ENCODE results near the gene DMXL2.
A peak's percentile ranks its signal among the peaks of the same experiment; 100 is the strongest.

The DMXL2 gene

DNA sequence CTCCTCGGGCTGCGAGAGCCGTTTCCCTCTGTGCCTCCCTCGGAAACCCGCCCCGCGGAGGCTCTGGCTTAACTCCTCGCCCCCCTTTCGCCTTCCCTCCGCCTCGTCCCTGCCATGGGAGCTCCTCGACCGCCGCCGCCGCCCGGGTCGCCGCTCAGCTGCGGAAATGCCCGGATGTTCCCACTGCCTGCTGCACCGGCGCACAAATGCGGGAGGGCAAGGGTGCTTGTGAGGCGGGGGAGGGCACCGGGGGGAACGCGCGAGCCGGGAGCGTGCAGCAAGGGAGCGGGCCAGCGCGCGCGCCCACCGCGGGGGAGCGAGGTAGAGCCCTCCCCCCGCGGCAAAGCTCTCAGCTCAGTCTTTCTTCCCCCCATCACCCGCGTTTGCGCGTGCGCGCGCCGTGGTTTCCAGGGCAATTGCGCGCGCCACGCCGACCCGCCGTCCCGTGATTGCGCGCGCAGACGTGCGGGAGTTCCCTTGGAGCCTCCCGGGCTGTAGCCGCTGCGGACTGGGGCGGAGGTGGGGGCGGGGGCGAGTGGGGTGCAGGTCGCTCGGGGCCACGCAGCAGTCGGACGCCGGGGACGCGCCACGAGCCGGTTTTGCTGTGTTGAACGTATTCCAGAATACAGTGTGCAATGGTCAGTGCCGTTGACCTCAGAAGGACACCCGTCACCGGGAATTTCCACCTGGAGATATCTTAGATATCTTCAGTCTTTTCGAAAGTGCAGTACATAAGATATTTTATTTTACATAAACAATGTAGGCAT, at the start of gene DMXL2:
Gene DMXL2 (minus strand): TSS at position 168 of the 767 bp plus-strand sequence. CDS start 226 bp downstream, outside the sequence.
- DNase-seq (ENCODE audit: extremely low spot score) = peak; percentile 79
- ChIA-PET POLR2A (no interaction called here), CTCF (interaction anchor here (0.9 to 3.6 kb wide), 5 partner anchors 9 to 154 kb away, joined by 3 to 18 read pairs (median 11); no protein-coding TSS in a partner anchor)
- TF ChIP-seq, protein P1, sequence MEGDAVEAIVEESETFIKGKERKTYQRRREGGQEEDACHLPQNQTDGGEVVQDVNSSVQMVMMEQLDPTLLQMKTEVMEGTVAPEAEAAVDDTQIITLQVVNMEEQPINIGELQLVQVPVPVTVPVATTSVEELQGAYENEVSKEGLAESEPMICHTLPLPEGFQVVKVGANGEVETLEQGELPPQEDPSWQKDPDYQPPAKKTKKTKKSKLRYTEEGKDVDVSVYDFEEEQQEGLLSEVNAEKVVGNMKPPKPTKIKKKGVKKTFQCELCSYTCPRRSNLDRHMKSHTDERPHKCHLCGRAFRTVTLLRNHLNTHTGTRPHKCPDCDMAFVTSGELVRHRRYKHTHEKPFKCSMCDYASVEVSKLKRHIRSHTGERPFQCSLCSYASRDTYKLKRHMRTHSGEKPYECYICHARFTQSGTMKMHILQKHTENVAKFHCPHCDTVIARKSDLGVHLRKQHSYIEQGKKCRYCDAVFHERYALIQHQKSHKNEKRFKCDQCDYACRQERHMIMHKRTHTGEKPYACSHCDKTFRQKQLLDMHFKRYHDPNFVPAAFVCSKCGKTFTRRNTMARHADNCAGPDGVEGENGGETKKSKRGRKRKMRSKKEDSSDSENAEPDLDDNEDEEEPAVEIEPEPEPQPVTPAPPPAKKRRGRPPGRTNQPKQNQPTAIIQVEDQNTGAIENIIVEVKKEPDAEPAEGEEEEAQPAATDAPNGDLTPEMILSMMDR (IDR thresholded peaks at IDR 0.05; ENCODE audit: control extremely low read depth, extremely low read depth, low read depth, missing control alignments) = no peak

GRCh38 chr15:51672155-51672687, 49.6 kb upstream of the DMXL2 start:
- TF ChIP-seq, protein P1 (IDR thresholded peaks at IDR 0.05; ENCODE audit: control extremely low read depth, extremely low read depth, low read depth, missing control alignments) = no peak
- ChIA-PET POLR2A (no interaction called here), CTCF (interaction anchor here (1.1 to 4.6 kb wide), 4 partner anchors 20 to 135 kb away, joined by 3 to 21 read pairs (median 6); no protein-coding TSS in a partner anchor)
- DNase-seq (ENCODE audit: extremely low spot score) = no peak

DNA sequence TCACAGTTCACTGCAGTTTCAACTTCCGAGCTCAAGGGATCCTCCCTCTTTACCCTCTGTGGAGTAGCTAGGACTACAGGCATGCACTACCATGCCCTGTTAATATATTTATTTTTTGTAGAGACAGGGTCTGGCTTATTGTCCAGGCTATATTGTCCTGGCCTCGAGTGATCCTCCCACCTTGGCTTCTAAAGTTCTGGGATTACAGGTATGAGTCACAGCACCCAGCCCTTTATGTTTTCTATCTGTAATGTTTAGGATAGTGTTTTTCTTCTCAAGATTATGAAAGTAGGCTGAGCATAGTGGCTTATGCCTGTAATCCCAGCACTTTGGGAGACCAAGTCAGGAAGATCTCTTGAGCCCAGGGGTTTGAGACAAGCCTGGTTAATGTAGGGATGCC, 46.8 kb upstream of the DMXL2 start:
- DNase-seq (ENCODE audit: extremely low spot score) = no peak
- ChIA-PET CTCF (interaction anchor here (2.5 to 4.6 kb wide), 2 partner anchors 19 to 107 kb away, joined by 10 to 21 read pairs; no protein-coding TSS in a partner anchor), POLR2A (no interaction called here)
- TF ChIP-seq, protein P1 (IDR thresholded peaks at IDR 0.05; ENCODE audit: control extremely low read depth, extremely low read depth, low read depth, missing control alignments) = no peak

- CTCF ChIA-PET = interaction anchor here (2.3 kb wide), 1 partner anchor 19 kb away, joined by 7 read pairs; no protein-coding TSS in a partner anchor
- DNase-seq (ENCODE audit: extremely low spot score) = no peak
- POLR2A ChIA-PET = no interaction called here
- TF ChIP-seq, protein P1 (IDR thresholded peaks at IDR 0.05; ENCODE audit: control extremely low read depth, extremely low read depth, low read depth, missing control alignments) = no peak
Measured at GRCh38 chr15:51668446-51668845, 45.9 kb upstream of the DMXL2 start.

DNA sequence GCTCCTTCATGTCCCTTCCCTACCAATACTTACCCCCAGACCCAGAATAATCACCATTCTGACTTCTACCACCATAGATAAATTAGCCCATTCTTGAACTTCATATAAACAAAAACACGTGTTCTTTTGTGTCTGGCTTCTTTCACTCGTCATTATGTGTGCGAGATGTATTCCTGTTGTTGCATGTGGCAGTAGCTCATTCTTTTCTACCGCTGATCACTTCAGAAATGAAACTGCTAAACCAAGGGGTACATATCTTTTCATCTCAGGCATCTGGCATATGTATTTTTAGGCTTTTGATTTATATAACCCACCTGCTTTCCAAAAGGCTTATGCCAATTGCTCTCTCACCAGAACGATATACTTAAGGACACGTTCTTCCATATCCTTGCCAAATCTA, 44.9 kb upstream of the DMXL2 start:
- DNase-seq (ENCODE audit: extremely low spot score) = no peak
- ChIA-PET POLR2A (no interaction called here), CTCF (interaction anchor here (2.3 to 2.5 kb wide), 2 partner anchors 18 to 109 kb away, joined by 7 to 8 read pairs; no protein-coding TSS in a partner anchor)
- TF ChIP-seq, protein P1 (IDR thresholded peaks at IDR 0.05; ENCODE audit: control extremely low read depth, extremely low read depth, low read depth, missing control alignments) = no peak

GRCh38 chr15:51661072-51661471, 38.5 kb upstream of the DMXL2 start:
- TF ChIP-seq, protein P1 (IDR thresholded peaks at IDR 0.05; ENCODE audit: control extremely low read depth, extremely low read depth, low read depth, missing control alignments) = no peak
- CTCF ChIA-PET = interaction anchor here (0.9 to 3.9 kb wide), 2 partner anchors 10 to 116 kb away, joined by 6 to 22 read pairs; no protein-coding TSS in a partner anchor
- POLR2A ChIA-PET = no interaction called here
- no peak for DNase-seq (ENCODE audit: extremely low spot score)
